Fibroblast of lung (primary cell): ENCODE measurements around the gene RHOH. TPM values are rescaled to one million over a fixed set of nuclear protein-coding genes. Genes with fewer than 3 reads are reported as not detected.

ENCODE experiments used
- DNase-seq, 2 donors: peaks; one replicate each; pipeline versions ENCODE4 v3.0.0 to v3.0.0-alpha.2; 2010; ENCODE audit warnings: low read depth in 2 of 2
- H2AFZ ChIP-seq: 2 replicates; pipeline ENCODE4 v1.5.1; 2012; ENCODE audit warnings: low read length, control low read depth, inconsistent platforms
- H3K27ac ChIP-seq: 2 replicates; pipeline ENCODE4 v1.5.1; 2011; ENCODE audit warnings: low read length, control low read depth; ENCODE audit not compliant: insufficient read depth
- H3K27me3 ChIP-seq: 2 replicates; pipeline ENCODE4 v1.5.1; 2011; ENCODE audit warnings: mild to moderate bottlenecking, low read length; ENCODE audit not compliant: control insufficient read depth, insufficient read depth
- H3K36me3 ChIP-seq: 2 replicates; pipeline ENCODE4 v1.5.1; 2011; ENCODE audit warnings: low read length; ENCODE audit not compliant: control insufficient read depth, insufficient read depth
- H3K4me1 ChIP-seq: 2 replicates; pipeline ENCODE4 v1.5.1; 2011; ENCODE audit warnings: low read length; ENCODE audit not compliant: control insufficient read depth, insufficient read depth; ENCODE audit errors: extremely low read depth
- H3K4me2 ChIP-seq: 2 replicates; pipeline ENCODE4 v1.5.1; 2011; ENCODE audit warnings: low read length, control low read depth; ENCODE audit not compliant: insufficient read depth; ENCODE audit errors: extremely low read depth
- H3K4me3 ChIP-seq, 4 experiments: fragments of 200-600 bp in 1 of 4; sonication (generic) in 1 of 4; replicated peaks in 1 of 4; 2 replicates each; pipeline ENCODE4 v1.5.1; 2011 to 2016; ENCODE audit warnings: low read length in 4 of 4, low read depth in 3 of 4, mild to moderate bottlenecking in 3 of 4, control low read depth in 2 of 4, inconsistent platforms in 1 of 4, mixed read lengths in 1 of 4; ENCODE audit not compliant: insufficient read depth in 1 of 4; ENCODE audit errors: control extremely low read depth in 1 of 4
- H3K79me2 ChIP-seq: 2 replicates; pipeline ENCODE4 v1.5.1; 2012; ENCODE audit warnings: mild to moderate bottlenecking, low read length, inconsistent platforms; ENCODE audit not compliant: control insufficient read depth, insufficient read depth
- H3K9ac ChIP-seq: 2 replicates; pipeline ENCODE4 v1.5.1; 2011; ENCODE audit warnings: mild to moderate bottlenecking, low read length, control low read depth; ENCODE audit not compliant: insufficient read depth
- H3K9me3 ChIP-seq: 2 replicates; pipeline ENCODE4 v1.5.1; 2012; ENCODE audit warnings: low read depth, low read length; ENCODE audit not compliant: control insufficient read depth, insufficient read depth
- H4K20me1 ChIP-seq: 2 replicates; pipeline ENCODE4 v1.5.1; 2011; ENCODE audit warnings: low read length; ENCODE audit not compliant: control insufficient read depth, insufficient read depth; ENCODE audit errors: extremely low read depth
- EZH2 ChIP-seq: IDR thresholded peaks from 2 replicates; pipeline ENCODE4 v1.5.1; 2012; ENCODE audit warnings: low read length, control low read depth, mild to moderate bottlenecking; ENCODE audit errors: missing control alignments
- polyA plus RNA-seq, 2 donors: library from polyadenylated mRNA; depleted of rRNA in 1 of 2; stranded (reverse) in 1 of 2; unstranded in 1 of 2; fragments of >200 nt; gene quantifications; 2 replicates each; pipeline ENCODE4 v1.2.1, GENCODE V29; 2011 to 2012; ENCODE audit warnings: missing spikeins in 1 of 2
- total RNA-seq: library from RNA; depleted of rRNA; stranded (reverse); fragments of >200 nt; gene quantifications from 2 replicates; pipeline ENCODE4 v1.2.1, GENCODE V29; 2014
- TF ChIP-seq, protein P1 (sequence below), 2 donors: IDR thresholded peaks in 1 of 2; conservative IDR thresholded peaks in 1 of 2; 1 replicate in 1 of 2; 2 replicates in 1 of 2; pipeline ENCODE4 v1.5.1; 2011 to 2012; ENCODE audit warnings: low read length in 2 of 2, control low read depth in 1 of 2, inconsistent platforms in 1 of 2, low read depth in 1 of 2, mild to moderate bottlenecking in 1 of 2

RHOH gene
- total and polyA plus RNA-seq, 2 donors (not counting 1 experiment from before 2014, with no cell fraction given) = not detected

DNA sequence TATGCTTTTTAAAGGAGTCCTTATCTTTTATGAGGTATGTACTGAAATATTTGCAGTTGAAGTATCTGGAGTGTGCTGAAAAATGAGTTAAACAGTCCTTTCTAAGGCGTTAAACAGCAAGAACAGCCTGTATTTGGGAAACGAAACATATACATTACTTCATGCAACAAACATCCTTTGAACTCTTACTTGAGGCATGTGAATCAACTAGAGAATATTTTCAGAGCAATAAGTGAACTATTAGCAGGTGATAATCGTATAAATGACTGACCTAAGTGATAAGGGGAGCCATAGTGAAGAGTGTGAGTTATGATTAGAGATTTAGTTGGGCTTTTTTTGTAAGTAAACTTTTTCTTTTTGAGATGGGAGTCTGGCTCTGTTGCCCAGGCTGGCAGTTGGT is 45.9 kb upstream of the RHOH start:
- no peak for TF ChIP-seq EZH2
- TF ChIP-seq, protein P1, sequence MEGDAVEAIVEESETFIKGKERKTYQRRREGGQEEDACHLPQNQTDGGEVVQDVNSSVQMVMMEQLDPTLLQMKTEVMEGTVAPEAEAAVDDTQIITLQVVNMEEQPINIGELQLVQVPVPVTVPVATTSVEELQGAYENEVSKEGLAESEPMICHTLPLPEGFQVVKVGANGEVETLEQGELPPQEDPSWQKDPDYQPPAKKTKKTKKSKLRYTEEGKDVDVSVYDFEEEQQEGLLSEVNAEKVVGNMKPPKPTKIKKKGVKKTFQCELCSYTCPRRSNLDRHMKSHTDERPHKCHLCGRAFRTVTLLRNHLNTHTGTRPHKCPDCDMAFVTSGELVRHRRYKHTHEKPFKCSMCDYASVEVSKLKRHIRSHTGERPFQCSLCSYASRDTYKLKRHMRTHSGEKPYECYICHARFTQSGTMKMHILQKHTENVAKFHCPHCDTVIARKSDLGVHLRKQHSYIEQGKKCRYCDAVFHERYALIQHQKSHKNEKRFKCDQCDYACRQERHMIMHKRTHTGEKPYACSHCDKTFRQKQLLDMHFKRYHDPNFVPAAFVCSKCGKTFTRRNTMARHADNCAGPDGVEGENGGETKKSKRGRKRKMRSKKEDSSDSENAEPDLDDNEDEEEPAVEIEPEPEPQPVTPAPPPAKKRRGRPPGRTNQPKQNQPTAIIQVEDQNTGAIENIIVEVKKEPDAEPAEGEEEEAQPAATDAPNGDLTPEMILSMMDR (conservative IDR thresholded peaks at IDR 0.05 in 1 of 2, IDR thresholded peaks at IDR 0.05 in 1 of 2; ENCODE audit: low read depth in 1 of 2, low read length in 2 of 2) = no peak
- no peaks in the 10 kb centered on the region for H3K79me2 ChIP-seq
- no peaks in the 10 kb centered on the region for H3K9me3 ChIP-seq
- H3K9ac ChIP-seq = no peak overlapping the region
- no peak overlapping the region for H3K27ac ChIP-seq
- no peak overlapping the region for H3K4me3 ChIP-seq
- H3K4me1 ChIP-seq = no peaks in the 10 kb centered on the region
- H4K20me1 ChIP-seq = no peaks in the 10 kb centered on the region
- H3K4me2 ChIP-seq = no peak overlapping the region
- H2AFZ ChIP-seq = no peak overlapping the region
- no peaks in the 10 kb centered on the region for H3K36me3 ChIP-seq
- H3K27me3 ChIP-seq = no peaks in the 10 kb centered on the region
- DNase-seq = peak in 1 of 2 donors; percentile 20

DNA sequence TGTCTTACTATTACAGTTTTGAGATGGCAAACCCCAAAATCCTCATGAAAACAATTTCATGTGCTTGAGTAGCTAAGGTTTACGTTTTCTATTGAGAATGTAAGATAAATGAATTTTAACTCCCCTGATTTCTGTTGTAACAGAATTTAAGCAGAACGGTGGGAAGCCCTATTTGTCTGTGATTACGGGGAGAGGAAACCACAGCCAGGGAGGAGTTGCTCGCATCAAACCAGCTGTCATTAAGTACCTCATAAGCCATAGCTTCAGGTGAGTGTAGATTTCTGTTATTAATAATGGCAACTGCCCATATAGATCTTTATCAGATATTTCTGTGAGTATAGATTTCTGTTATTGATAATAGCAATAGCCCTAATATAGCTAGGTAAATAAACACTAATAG is 44.2 kb upstream of the RHOH start:
- no peaks in the 10 kb centered on the region for H3K36me3 ChIP-seq
- no peak overlapping the region for H3K4me3 ChIP-seq
- no peak overlapping the region for H2AFZ ChIP-seq
- TF ChIP-seq, protein P1 (conservative IDR thresholded peaks at IDR 0.05 in 1 of 2, IDR thresholded peaks at IDR 0.05 in 1 of 2; ENCODE audit: low read depth in 1 of 2, low read length in 2 of 2) = no peak
- no peak for TF ChIP-seq EZH2
- H3K27ac ChIP-seq = no peak overlapping the region
- H3K27me3 ChIP-seq = no peaks in the 10 kb centered on the region
- H4K20me1 ChIP-seq = no peaks in the 10 kb centered on the region
- H3K9me3 ChIP-seq = no peaks in the 10 kb centered on the region
- H3K79me2 ChIP-seq = no peaks in the 10 kb centered on the region
- H3K4me1 ChIP-seq = no peaks in the 10 kb centered on the region
- H3K4me2 ChIP-seq = no peak overlapping the region
- no peak for DNase-seq
- no peak overlapping the region for H3K9ac ChIP-seq

DNA sequence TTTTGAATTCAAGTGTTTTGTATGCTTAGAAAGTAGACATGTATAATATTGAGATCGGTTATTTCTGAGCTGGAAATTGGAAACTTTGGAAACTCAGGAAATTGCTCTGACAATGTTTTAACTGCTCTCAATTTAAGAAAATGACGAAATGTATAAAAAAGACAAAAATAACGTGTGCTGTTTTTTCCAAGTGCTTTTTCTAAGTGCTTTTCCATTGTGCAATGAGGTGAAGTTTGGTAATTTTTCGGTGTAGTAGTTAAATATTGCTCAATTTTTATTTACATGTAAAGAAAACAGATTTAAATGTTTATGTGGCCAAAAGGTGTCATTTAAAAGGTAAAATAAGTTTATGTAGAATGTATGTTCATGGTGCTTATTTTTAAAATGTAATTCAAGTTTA is 39.4 kb upstream of the RHOH start:
- Histone ChIP-seq H3K9ac (no peak overlapping the region), H3K4me3 (no peak overlapping the region), H2AFZ (no peak overlapping the region), H3K4me1 (no peaks in the 10 kb centered on the region), H3K9me3 (no peaks in the 10 kb centered on the region), H4K20me1 (no peaks in the 10 kb centered on the region), H3K27me3 (no peaks in the 10 kb centered on the region), H3K27ac (no peak overlapping the region), H3K79me2 (no peaks in the 10 kb centered on the region), H3K36me3 (no peaks in the 10 kb centered on the region), H3K4me2 (no peak overlapping the region)
- peak in 1 of 2 donors; percentile 9 for DNase-seq
- TF ChIP-seq, protein P1 (conservative IDR thresholded peaks at IDR 0.05 in 1 of 2, IDR thresholded peaks at IDR 0.05 in 1 of 2; ENCODE audit: low read depth in 1 of 2, low read length in 2 of 2) = no peak
- TF ChIP-seq EZH2 = no peak
